Measurements from ENCODE around the gene RAD51AP1.

DNA sequence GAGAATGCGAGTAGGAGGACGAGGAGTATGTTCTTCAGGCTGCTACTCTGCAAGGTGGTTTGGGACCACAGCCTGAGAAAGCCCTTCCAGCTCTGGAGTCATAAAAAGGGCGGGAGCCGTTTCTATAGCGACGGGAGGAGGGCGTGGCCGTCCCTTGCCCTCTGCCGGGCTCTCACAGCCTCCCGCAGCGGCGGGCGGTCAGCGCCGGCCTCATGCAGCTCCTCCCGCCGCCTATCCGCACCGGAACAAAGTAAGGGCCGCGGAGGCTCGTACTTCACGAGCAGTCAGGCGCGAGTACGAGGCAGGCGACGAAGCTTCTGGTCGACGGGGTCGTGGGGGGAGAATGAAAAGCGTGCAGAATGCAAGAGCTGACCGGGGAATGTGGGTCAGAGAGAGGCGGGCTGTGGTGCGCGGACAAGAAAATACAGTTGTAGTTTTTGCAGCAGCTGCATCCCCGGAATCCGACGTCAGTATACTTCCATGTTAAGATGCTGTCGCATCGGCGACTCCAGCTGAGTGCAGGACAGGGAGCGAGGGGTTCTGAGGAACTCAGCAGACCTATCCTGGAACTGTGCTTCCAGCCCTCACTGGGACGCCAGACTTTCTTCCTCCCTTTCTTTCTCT is 23.5 kb downstream of the RAD51AP1 start, which contains the start of gene DYRK4:
- TF ChIP-seq, protein P1, sequence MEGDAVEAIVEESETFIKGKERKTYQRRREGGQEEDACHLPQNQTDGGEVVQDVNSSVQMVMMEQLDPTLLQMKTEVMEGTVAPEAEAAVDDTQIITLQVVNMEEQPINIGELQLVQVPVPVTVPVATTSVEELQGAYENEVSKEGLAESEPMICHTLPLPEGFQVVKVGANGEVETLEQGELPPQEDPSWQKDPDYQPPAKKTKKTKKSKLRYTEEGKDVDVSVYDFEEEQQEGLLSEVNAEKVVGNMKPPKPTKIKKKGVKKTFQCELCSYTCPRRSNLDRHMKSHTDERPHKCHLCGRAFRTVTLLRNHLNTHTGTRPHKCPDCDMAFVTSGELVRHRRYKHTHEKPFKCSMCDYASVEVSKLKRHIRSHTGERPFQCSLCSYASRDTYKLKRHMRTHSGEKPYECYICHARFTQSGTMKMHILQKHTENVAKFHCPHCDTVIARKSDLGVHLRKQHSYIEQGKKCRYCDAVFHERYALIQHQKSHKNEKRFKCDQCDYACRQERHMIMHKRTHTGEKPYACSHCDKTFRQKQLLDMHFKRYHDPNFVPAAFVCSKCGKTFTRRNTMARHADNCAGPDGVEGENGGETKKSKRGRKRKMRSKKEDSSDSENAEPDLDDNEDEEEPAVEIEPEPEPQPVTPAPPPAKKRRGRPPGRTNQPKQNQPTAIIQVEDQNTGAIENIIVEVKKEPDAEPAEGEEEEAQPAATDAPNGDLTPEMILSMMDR (IDR thresholded peaks at IDR 0.05; ENCODE audit: low read depth, low read length): no peak
- TF ChIP-seq POLR2A (IDR thresholded peaks at IDR 0.05; ENCODE audit: extremely low read depth, insufficient read length) (no peak), MYC (IDR thresholded peaks at IDR 0.05; ENCODE audit: low read depth, low read length) (no peak)
- TF ChIP-seq, protein P2, sequence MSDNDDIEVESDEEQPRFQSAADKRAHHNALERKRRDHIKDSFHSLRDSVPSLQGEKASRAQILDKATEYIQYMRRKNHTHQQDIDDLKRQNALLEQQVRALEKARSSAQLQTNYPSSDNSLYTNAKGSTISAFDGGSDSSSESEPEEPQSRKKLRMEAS (IDR thresholded peaks at IDR 0.05; ENCODE audit: low read depth, low read length): no peak

Data from NB4 (cell line).